Measurements from ENCODE around the gene GABRB1.
"Not testable (repeated sequence)": the region's sequence is repeated elsewhere in the genome, so short reads cannot be mapped to it uniquely, and the experiment has no call there.

Gene GABRB1

DNA sequence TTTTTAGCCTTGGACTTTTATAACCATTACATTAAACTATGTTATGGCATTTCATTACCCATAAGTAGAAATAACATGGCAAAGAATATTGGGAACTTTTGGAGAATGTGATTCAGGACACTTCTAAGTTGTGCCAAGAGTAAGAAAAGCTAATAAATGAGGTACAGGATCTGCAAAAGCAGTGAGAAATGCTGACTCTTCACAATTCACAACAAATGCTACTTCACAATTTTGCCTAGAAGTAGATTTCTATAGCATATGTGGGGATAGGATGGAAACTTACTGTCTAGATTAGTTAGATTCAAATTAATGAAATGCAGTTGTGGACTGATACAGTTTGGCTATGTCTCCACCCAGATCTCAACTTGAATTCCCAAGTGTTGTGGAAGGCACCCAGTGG, 258.4 kb downstream of the GABRB1 start:
- H3K4me3 ChIP-seq (ENCODE audit: low read depth, low read length) = no peak overlapping the region
- in situ Hi-C loops (cut with HindIII; ENCODE audit: low sequenced_read_pairs) = no loop called here
- TF ChIP-seq, protein P1, sequence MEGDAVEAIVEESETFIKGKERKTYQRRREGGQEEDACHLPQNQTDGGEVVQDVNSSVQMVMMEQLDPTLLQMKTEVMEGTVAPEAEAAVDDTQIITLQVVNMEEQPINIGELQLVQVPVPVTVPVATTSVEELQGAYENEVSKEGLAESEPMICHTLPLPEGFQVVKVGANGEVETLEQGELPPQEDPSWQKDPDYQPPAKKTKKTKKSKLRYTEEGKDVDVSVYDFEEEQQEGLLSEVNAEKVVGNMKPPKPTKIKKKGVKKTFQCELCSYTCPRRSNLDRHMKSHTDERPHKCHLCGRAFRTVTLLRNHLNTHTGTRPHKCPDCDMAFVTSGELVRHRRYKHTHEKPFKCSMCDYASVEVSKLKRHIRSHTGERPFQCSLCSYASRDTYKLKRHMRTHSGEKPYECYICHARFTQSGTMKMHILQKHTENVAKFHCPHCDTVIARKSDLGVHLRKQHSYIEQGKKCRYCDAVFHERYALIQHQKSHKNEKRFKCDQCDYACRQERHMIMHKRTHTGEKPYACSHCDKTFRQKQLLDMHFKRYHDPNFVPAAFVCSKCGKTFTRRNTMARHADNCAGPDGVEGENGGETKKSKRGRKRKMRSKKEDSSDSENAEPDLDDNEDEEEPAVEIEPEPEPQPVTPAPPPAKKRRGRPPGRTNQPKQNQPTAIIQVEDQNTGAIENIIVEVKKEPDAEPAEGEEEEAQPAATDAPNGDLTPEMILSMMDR (IDR thresholded peaks at IDR 0.05; ENCODE audit: low read depth, low read length, missing control alignments) = no peak
- DNase-seq (ENCODE audit: low read depth) = no peak

DNA sequence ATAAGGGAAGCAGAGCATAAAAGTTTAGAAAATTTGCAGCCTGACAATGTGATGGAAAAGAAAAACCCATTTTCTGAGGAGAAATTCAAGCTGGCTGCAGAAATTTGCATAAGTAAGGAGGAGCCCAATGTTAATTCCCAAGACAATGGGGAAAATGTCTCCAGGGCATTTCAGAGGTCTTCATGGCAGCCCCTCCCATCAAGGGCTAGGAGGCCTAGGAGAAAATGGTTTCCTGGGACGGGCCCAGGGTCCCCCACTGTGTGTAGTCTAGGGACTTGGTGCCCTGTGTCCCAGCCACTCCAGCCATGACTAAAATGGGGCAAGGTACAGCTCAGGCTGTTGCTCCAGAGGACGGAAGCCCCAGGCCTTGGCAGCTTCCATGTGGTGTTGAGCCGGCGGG, 259.5 kb downstream of the GABRB1 start:
- in situ Hi-C loops (cut with HindIII; ENCODE audit: low sequenced_read_pairs); H3K4me3 ChIP-seq (ENCODE audit: low read depth, low read length); DNase-seq (ENCODE audit: low read depth): not testable (repeated sequence)

DNA sequence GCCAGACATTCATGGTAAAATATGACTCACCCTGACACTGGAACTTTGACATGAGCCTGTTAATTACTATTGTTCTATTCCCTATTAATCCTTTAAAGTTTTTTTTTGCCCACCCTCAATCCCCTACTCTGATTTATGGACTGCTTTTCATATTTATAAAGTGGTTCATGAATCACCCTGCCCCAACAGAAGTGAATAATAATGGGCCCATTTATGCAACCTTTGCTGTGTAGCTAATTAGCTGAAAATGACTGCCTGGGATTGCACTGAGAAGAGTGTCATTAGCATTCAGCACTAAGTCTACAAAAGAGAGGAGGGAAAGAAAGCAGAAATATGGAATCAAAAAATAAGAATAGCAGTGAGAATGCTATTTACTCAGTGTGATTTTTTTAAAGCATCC, 277.8 kb downstream of the GABRB1 start:
- in situ Hi-C loops (cut with HindIII; ENCODE audit: low sequenced_read_pairs) = no loop called here
- TF ChIP-seq, protein P1 (IDR thresholded peaks at IDR 0.05; ENCODE audit: low read depth, low read length, missing control alignments) = no peak
- no peak overlapping the region for H3K4me3 ChIP-seq (ENCODE audit: low read depth, low read length)
- DNase-seq (ENCODE audit: low read depth) = no peak

DNA sequence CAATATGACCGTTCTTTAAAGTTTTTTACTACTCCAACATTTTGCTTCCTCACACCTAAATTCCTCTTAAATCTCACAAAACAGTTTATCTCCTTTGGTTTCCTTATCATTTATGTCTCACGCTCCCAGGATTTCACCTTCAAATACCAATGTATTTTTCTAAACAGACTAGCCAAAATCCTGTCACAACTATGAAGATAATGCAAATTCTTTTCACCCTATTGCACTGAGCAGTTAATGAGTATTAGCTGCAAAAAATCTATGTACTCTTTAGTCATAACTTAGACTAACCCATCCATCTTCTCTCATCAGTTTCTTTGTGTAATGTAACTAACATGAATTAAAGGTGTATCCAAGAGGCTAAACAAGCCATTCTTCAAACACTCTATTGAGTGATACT, 280.8 kb downstream of the GABRB1 start:
- TF ChIP-seq, protein P1 (IDR thresholded peaks at IDR 0.05; ENCODE audit: low read depth, low read length, missing control alignments) = no peak
- no peak overlapping the region for H3K4me3 ChIP-seq (ENCODE audit: low read depth, low read length)
- DNase-seq (ENCODE audit: low read depth) = no peak
- in situ Hi-C loops (cut with HindIII; ENCODE audit: low sequenced_read_pairs) = no loop called here

DNA sequence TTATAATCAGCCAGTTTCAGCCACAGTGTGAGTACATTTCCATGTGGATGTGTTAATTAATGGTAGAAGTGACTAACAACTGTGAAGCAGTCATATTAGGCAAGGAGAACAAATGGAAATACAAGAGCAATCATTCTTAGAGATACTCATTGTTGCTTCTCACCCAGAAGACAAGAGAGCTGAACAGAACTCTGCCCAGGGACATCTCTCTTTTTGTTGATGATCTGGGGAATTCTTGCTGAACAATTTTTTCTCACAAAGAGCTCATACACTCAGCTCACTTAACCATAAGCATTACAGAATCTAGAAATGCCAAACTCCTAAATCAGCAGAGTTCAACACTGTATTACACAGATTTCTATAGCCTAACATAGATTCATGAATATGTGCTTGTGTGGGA, 282.0 kb downstream of the GABRB1 start:
- no peak for DNase-seq (ENCODE audit: low read depth)
- in situ Hi-C loops (cut with HindIII; ENCODE audit: low sequenced_read_pairs) = no loop called here
- no peak overlapping the region for H3K4me3 ChIP-seq (ENCODE audit: low read depth, low read length)
- TF ChIP-seq, protein P1 (IDR thresholded peaks at IDR 0.05; ENCODE audit: low read depth, low read length, missing control alignments) = no peak

DNA sequence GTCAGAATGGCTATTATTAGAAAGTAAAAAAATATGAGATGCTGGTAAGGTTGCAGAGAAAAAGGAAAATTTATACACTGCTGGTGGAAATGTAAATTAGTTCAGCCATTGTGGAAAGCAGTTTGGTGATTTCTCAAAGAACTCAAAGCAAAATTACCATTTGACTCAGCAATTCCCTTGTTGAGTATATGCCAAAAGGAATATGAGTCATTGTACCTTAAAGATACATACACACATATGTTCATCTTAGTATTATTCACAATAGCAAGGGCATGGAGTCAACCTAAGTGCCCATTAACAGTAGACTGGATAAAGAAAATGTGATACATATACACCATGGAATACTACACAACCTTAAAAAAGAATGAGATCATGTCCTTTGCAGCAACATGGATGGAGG, 284.0 kb downstream of the GABRB1 start:
- in situ Hi-C loops (cut with HindIII; ENCODE audit: low sequenced_read_pairs) = no loop called here
- DNase-seq (ENCODE audit: low read depth) = peak; percentile 34
- no peak overlapping the region for H3K4me3 ChIP-seq (ENCODE audit: low read depth, low read length)
- TF ChIP-seq, protein P1 (IDR thresholded peaks at IDR 0.05; ENCODE audit: low read depth, low read length, missing control alignments) = no peak

DNA sequence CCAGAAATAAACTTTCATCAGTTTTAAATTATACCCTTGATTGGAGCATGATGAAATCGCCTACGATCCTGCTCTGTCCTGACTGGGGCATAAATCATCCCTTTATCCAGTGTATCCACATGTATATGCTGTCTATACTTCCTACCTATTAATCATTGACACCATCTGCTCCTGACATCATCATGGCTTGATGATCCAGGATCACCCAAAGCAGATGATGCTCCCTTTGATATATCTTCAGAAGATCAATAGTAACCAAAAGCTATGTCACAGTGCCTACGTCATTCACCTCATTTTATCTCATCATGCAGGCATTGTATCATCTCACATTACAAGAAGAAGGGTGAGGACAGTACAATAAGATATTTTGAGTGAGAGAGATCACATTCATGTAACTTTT, 294.7 kb downstream of the GABRB1 start:
- TF ChIP-seq, protein P1 (IDR thresholded peaks at IDR 0.05; ENCODE audit: low read depth, low read length, missing control alignments) = no peak
- no peak for DNase-seq (ENCODE audit: low read depth)
- H3K4me3 ChIP-seq (ENCODE audit: low read depth, low read length) = no peak overlapping the region
- in situ Hi-C loops (cut with HindIII; ENCODE audit: low sequenced_read_pairs) = no loop called here

Data from astrocyte of the cerebellum (primary cell).